GM11168 (cell line): ENCODE data around the gene LHFPL2.

ENCODE experiments used
- in situ Hi-C: fragments of 300-500 bp; cut with MboI; formaldehyde crosslinking; loops from one replicate; pipeline ENCODE4 v1.12.0; 2022; ENCODE audit warnings: low sequenced_read_pairs; ENCODE audit not compliant: unreplicated experiment

The LHFPL2 gene

GRCh38 chr5:78552729-78553342 lies 95.7 kb downstream of the LHFPL2 start:
- in situ Hi-C loops, result no loop called here

GRCh38 chr5:78550891-78551290 lies 97.7 kb downstream of the LHFPL2 start:
- in situ Hi-C loops, result no loop called here

- in situ Hi-C loops, result no loop called here
These were observed 99.5 kb downstream of the LHFPL2 start for GRCh38 chr5:78549043-78549442.

- in situ Hi-C loops, result no loop called here
These were observed 100.6 kb downstream of the LHFPL2 start for GRCh38 chr5:78547731-78548615.

- in situ Hi-C loops, result no loop called here
These were observed 101.4 kb downstream of the LHFPL2 start for GRCh38 chr5:78547183-78547582.

- in situ Hi-C loops, result no loop called here
These were observed 102.1 kb downstream of the LHFPL2 start for GRCh38 chr5:78546276-78546996.

- in situ Hi-C loops, result no loop called here
These were observed 103.2 kb downstream of the LHFPL2 start for GRCh38 chr5:78545406-78545805.

GRCh38 chr5:78544561-78545201 lies 103.9 kb downstream of the LHFPL2 start:
- in situ Hi-C loops, result no loop called here

GRCh38 chr5:78543916-78544315 lies 104.7 kb downstream of the LHFPL2 start:
- in situ Hi-C loops, result no loop called here

- in situ Hi-C loops, result no loop called here
These were observed 105.3 kb downstream of the LHFPL2 start for GRCh38 chr5:78543292-78543691.

- in situ Hi-C loops, result no loop called here
These were observed 106.2 kb downstream of the LHFPL2 start for GRCh38 chr5:78542321-78542840.

- in situ Hi-C loops, result no loop called here
These were observed 107.4 kb downstream of the LHFPL2 start for GRCh38 chr5:78541086-78541654.

GRCh38 chr5:78540335-78541085 lies 108.1 kb downstream of the LHFPL2 start:
- in situ Hi-C loops, result no loop called here

GRCh38 chr5:78538240-78538850 lies 110.2 kb downstream of the LHFPL2 start:
- in situ Hi-C loops, result loop anchor here (10.0 kb wide), 1 partner anchor 356 kb away; no protein-coding TSS in a partner anchor

- in situ Hi-C loops, result loop anchor here (10.0 kb wide), 1 partner anchor 357 kb away; no protein-coding TSS in a partner anchor
These were observed 110.8 kb downstream of the LHFPL2 start for GRCh38 chr5:78537821-78538220.

GRCh38 chr5:78537411-78537810 lies 111.2 kb downstream of the LHFPL2 start:
- in situ Hi-C loops, result loop anchor here (10.0 kb wide), 1 partner anchor 357 kb away; no protein-coding TSS in a partner anchor

- in situ Hi-C loops, result loop anchor here (10.0 kb wide), 1 partner anchor 358 kb away; no protein-coding TSS in a partner anchor
These were observed 111.8 kb downstream of the LHFPL2 start for GRCh38 chr5:78536661-78537196.

- in situ Hi-C loops, result loop anchor here (10.0 kb wide), 1 partner anchor 360 kb away; no protein-coding TSS in a partner anchor
These were observed 113.7 kb downstream of the LHFPL2 start for GRCh38 chr5:78534905-78535200.
